Measurements from ENCODE around the gene RUBCNL. TPM values are rescaled to one million over a fixed set of nuclear protein-coding genes. Genes with fewer than 3 reads are reported as not detected.

RUBCNL gene
- total RNA-seq, 1 donor from 2014 or later = 2.1 TPM

- Mint-ChIP-seq H3K27me3 (peaks cover 9% of the 10 kb centered on the region), H3K4me3 (ENCODE audit: low read depth) (no peak overlapping the region), H3K4me1 (ENCODE audit: low read depth) (peaks cover 5% of the 10 kb centered on the region), H3K9me3 (ENCODE audit: low read depth) (peaks cover 9% of the 10 kb centered on the region), H3K36me3 (ENCODE audit: insufficient read depth) (peaks cover 2% of the 10 kb centered on the region), H3K27ac (no peak overlapping the region)
- no peak for DNase-seq (ENCODE audit: low spot score, unreplicated experiment)
- TF ChIP-seq CTCF (IDR thresholded peaks at IDR 0.05; ENCODE audit: unreplicated experiment) = no peak
These were observed 52.8 kb downstream of the RUBCNL start for GRCh38 chr13:46334035-46334822.

GRCh38 chr13:46332772-46333171 lies 54.3 kb downstream of the RUBCNL start:
- Mint-ChIP-seq H3K27me3 (peaks cover 13% of the 10 kb centered on the region), H3K4me1 (ENCODE audit: low read depth) (peaks cover 4% of the 10 kb centered on the region), H3K36me3 (ENCODE audit: insufficient read depth) (peaks cover 2% of the 10 kb centered on the region), H3K9me3 (ENCODE audit: low read depth) (peaks cover 9% of the 10 kb centered on the region), H3K4me3 (ENCODE audit: low read depth) (no peak overlapping the region), H3K27ac (no peak overlapping the region)
- TF ChIP-seq CTCF (IDR thresholded peaks at IDR 0.05; ENCODE audit: unreplicated experiment) = no peak
- DNase-seq (ENCODE audit: low spot score, unreplicated experiment) = no peak

GRCh38 chr13:46329624-46330023 lies 57.4 kb downstream of the RUBCNL start:
- Mint-ChIP-seq H3K36me3 (ENCODE audit: insufficient read depth) (no peaks in the 10 kb centered on the region), H3K9me3 (ENCODE audit: low read depth) (peaks cover 6% of the 10 kb centered on the region), H3K27me3 (peaks cover 13% of the 10 kb centered on the region), H3K4me1 (ENCODE audit: low read depth) (no peaks in the 10 kb centered on the region), H3K27ac (no peak overlapping the region), H3K4me3 (ENCODE audit: low read depth) (no peak overlapping the region)
- no peak for TF ChIP-seq CTCF (IDR thresholded peaks at IDR 0.05; ENCODE audit: unreplicated experiment)
- DNase-seq (ENCODE audit: low spot score, unreplicated experiment) = no peak

GRCh38 chr13:46327246-46327645 lies 59.8 kb downstream of the RUBCNL start:
- Mint-ChIP-seq H3K4me1 (ENCODE audit: low read depth) (no peaks in the 10 kb centered on the region), H3K9me3 (ENCODE audit: low read depth) (peaks cover 6% of the 10 kb centered on the region), H3K4me3 (ENCODE audit: low read depth) (no peak overlapping the region), H3K27me3 (peaks cover 13% of the 10 kb centered on the region), H3K36me3 (ENCODE audit: insufficient read depth) (no peaks in the 10 kb centered on the region), H3K27ac (no peak overlapping the region)
- no peak for DNase-seq (ENCODE audit: low spot score, unreplicated experiment)
- TF ChIP-seq CTCF (IDR thresholded peaks at IDR 0.05; ENCODE audit: unreplicated experiment) = no peak

- no peak for DNase-seq (ENCODE audit: low spot score, unreplicated experiment)
- no peak overlapping the region for H3K27ac Mint-ChIP-seq
- no peak overlapping the region for H3K4me3 Mint-ChIP-seq (ENCODE audit: low read depth)
- peaks cover 6% of the 10 kb centered on the region for H3K9me3 Mint-ChIP-seq (ENCODE audit: low read depth)
- no peak for TF ChIP-seq CTCF (IDR thresholded peaks at IDR 0.05; ENCODE audit: unreplicated experiment)
- H3K36me3 Mint-ChIP-seq (ENCODE audit: insufficient read depth) = no peaks in the 10 kb centered on the region
- H3K4me1 Mint-ChIP-seq (ENCODE audit: low read depth) = no peaks in the 10 kb centered on the region
- peaks cover 9% of the 10 kb centered on the region for H3K27me3 Mint-ChIP-seq
These were observed 62.1 kb downstream of the RUBCNL start for GRCh38 chr13:46324976-46325375.

Data from progenitor cell of endocrine pancreas (in vitro differentiated cells).